HG02678 (cell line): ENCODE data around the gene CNIH2.

Experiments used
- ATAC-seq: cut with Tn5 transposase; IDR thresholded peaks from one replicate; pipeline ENCODE4 v1.9.1; 2021; ENCODE audit warnings: mild to moderate bottlenecking, moderate library complexity; ENCODE audit not compliant: unreplicated experiment

The CNIH2 gene

GRCh38 chr11:66327171-66328030 is 49.4 kb downstream of the CNIH2 start:
- no peak for ATAC-seq

DNA sequence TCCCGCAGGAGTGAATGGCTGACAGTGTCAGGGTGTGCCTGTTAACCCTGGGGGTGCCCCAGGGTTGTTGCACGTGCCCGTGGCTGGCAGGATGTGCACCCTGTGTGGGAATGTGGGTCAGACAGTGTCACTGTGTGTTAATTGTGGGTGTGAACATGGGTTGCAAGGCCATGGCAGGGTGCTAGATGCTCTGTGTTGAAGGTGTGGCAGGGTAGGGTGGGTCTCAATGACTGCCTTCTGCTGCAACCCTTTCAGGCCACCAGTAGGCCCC is 50.0 kb downstream of the CNIH2 start:
- peak; percentile 12 for ATAC-seq

DNA sequence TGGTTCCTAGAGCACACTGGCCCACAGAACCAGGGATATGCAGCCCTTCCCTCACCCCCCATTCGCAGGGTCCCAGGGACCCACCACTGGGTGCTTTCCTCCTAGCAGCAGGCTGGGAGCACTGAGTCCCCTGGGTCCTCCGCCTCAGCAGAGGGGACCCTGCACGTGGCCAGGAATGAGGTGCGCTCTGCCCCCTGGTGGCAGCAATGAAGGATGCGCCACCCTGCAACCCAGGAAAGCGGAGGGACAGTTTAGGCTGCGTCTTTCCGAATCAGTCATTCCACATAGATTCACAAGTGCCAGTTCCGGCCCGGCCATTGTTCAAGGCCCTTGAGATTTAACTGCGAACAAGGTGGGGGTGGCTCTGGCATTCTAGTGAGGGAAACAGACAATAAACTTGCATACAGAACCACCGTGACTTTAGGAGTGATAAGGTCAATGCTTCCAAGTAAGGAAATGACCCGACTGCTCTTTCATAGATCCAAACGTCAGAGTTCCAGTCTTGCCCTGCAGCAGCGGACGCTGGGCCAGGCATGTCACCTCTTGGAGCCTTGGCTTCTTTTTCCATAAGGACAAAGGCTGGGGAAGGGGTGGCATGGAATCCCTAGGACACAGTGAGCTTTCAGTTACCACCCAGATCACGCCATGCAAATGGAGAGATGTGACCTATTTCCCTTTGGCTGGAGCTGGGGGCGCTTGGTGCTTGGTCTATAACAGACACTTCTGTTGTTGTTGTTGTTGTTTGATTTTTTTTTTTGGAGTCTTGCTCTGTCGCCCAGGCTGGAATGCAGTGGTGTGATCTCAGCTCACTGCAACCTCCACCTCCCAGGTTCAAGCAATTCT is 50.5 kb downstream of the CNIH2 start:
- ATAC-seq: peak; percentile 64

DNA sequence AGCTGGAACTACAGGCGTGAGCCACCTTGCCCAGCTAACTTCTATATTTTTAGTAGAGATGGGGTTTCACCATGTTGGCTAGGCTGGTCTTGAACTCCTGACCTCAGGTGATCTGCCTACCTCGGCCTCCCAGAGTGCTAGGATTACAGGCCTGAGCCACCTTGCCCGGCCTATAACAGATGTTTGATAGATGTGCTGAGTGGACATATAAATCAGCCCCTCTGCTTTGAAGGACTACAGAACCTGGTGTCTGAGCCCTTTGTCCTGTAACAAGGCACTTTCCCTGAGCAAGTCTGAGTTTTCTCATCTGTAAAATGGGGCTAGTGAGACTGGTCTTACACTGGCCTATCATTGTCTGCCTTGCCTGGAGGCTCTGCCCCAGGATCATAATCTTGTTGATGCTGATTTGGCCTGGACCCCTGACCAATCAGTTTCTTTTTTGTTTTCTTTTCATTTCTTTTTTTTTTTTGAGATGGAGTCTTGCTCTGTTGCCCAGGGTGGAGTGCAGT is 51.2 kb downstream of the CNIH2 start:
- ATAC-seq: no peak

- ATAC-seq: no peak
Observed at GRCh38 chr11:66330931-66331330, 53.0 kb downstream of the CNIH2 start.

DNA sequence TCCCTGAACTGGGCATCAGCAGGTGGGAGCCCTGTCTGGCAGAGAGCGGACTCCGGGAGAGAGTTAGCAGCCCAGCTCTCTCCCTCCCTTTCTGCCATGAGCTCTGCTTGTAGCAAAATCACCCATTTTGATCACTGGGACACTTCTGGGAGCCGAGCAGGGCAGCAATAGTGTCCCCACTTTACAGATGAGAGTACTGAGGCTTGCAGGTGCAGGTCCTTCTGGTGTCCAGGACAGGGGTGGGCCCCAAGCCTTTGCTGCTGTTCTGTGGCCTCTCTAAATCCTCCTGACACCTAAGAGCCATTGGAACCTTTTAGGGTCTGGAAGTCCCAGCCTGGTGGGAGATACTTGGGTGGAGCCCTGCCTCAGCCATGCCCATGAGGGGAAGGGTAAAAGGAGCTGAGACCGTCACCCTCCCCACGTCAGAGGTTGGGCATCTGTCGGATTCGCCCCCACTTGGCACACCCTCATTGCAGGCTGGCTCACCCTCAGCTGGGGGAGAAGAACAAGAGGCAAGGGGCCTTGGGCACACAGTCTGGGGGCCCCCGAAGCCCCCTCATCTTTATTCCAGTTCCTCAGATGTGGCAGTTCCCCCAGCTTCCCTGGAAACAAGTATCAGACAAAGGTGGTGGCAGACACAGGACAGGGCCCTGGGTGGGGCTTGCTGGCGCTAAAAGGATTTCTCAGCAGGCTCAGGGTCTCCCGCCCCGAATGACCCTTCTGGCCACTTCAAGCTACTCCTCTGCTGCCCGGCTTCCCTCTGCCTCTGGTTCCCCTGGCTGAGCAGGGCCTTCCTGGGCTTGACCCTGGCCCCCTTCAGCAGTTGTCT is 53.8 kb downstream of the CNIH2 start:
- no peak for ATAC-seq

GRCh38 chr11:66332371-66333219 is 54.6 kb downstream of the CNIH2 start:
- ATAC-seq: no peak

GRCh38 chr11:66333220-66333877 is 55.4 kb downstream of the CNIH2 start:
- ATAC-seq: no peak
